Effector CD4-positive, alpha-beta T cell (primary cell): ENCODE results near the gene CHD9.
"Not testable (repeated sequence)": the region's sequence is repeated elsewhere in the genome, so short reads cannot be mapped to it uniquely, and the experiment has no call there.

Experiments
- DNase-seq: peaks from one replicate; pipeline ENCODE4 v3.0.0-alpha.2; 2020
- total RNA-seq: gene quantifications from one replicate; lab custom pipeline; 2026; lab: John Stamatoyannopoulos, UW

The CHD9 gene
- 73.7 reads per million, percentile 76 among the genes with 10 or more reads in this experiment for total RNA-seq

DNA sequence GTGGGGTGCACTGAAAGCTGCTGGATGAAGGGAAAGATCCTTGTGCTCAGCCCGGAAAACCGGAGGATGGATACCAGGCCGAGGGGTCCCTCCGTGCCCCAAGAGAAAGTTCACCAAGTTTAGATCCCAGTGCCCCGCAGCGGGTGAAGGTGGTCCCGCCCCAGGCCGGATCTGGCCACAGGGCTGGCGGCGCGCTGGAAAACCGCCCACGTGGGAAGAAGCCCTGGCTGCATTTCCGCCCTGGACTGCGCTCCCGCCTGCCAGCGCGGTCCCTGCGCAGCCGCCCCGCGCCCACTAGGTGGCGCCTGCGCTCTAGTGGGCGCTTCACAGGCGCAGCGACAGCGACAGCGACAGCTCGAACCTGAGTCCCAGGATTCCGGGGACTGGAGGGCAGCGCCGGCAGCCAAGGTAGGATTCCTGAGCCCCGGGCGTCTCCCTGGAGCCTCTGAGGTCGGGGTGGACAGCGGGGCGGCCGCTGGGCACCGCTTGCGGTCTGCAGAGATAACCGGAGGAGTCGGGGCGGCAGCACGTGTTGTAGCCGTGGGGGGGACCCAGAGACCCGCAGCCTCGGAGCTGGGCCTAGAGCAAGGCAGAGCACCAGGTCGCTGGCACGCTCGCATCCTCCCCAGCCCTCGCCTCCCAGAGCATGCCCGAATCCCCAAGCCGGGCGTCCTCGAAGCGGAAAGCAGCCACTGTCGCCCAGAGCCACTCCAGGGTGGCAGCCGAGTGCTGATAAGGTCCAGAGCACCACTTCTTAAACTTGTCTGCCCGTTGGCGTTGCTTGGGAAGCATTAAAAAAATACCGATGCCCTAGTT lies at the start of gene CHD9:
TSS of gene CHD9 (plus strand) at position 322 of the 816 bp plus-strand sequence. CDS start 101,099 bp downstream, outside the sequence.
- DNase-seq: peak; percentile 62

DNA sequence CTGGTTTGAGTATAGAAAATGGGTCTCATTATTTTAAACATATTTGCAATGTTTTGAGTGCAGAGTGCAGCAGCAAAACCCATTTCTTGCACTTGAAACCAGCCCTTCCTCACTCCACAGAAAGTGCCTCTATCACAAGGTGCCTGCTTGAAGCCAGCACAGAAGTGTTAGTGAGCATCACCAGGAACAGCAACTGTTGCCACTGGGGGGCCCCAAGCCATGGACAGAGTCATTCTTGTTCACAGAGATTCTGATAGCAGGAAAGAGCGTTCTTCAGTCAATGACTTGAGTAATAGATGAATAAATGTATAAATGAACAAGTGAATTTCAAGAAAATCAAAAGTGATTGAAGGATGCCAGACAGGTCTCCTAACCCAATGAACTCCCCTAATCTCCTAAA lies 47.7 kb upstream of the CHD9 start:
- DNase-seq: no peak

DNA sequence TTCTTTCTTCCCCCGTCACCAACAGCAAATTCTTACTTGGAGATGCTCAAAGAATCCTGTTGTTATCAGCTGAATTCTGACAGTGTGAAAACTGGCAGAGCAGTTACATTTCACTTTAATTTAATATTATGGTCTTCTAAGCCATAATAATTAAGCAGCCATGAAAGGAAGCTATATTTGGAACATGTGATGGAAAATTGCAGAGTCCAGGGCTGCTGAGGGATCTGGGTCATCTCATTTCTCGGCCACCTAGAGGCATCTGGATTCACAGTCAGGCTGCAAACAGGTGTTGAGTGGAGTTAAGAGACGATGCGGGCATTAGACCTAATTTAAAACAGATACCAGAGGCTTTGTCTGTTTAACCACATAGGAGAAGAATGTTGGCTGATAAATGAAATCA lies 40.5 kb upstream of the CHD9 start:
- DNase-seq: no peak

DNA sequence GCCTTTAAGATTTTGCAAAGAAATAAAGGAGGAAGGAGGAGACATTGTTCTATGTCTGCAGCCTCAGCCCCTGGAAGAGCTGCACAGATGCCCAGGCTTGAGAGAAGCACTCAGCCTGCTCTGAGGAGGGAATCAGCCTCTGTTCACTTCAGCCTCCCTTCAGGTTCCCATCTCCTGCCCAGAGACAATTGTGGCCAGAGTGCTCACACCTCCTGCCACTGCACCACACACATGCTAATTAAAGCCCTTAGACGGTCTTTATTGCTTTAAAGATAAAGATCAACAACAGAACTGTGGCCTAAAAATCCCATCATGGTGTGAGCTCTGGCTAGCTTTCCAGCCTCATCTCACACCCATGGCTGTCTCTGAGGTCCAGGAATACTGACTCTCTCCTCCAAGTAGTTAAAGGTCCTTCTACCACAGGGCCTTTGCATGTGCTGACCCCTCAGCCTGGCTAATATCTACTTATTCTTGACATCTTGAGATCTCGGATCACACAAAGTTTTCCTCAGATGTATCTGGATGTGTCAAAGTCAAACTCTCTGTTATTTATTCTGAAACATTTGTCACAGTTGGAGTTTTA lies 35.9 kb upstream of the CHD9 start:
- DNase-seq: no peak

DNA sequence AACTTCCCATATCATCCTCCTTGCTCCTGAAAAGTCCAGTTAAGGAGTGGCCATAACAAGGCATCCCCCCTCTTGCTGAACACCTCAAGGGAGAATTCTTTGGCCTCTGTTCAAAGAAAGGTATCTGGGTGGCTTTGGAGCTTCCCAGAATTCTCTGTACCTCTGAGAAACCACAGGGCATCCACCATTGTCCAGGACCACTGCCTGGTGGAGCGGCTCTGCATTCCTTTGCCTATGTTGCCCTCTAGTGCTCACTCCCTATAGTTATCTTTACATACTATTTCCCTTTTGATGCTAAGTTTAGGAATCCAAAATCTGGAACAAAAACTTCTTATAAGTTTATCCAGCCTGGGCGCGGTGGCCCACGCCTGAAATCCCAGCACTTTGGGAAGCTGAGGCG lies 32.4 kb upstream of the CHD9 start:
- DNase-seq: no peak

DNA sequence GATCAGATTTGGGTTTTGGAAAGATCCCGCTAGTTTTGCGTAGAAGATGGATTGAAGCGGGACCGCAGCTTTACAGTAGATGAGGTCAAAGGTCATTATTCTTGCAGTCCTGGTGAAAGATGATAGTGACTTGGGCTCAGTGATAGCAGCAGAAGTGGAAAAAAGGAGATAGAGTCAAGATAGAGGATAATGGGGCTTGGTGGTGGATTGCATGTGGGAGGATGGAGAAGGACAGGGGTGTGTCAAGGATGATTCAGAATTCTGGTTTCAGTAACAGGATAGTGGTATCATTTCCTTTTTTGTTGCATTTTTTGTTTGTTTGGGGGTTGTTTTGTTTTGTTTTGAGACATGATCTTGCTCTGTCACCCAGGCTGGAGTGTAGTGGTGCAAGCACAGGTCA lies 30.7 kb upstream of the CHD9 start:
- no peak for DNase-seq

- DNase-seq: no peak
Observed at GRCh38 chr16:53029971-53030370, 24.8 kb upstream of the CHD9 start.

DNA sequence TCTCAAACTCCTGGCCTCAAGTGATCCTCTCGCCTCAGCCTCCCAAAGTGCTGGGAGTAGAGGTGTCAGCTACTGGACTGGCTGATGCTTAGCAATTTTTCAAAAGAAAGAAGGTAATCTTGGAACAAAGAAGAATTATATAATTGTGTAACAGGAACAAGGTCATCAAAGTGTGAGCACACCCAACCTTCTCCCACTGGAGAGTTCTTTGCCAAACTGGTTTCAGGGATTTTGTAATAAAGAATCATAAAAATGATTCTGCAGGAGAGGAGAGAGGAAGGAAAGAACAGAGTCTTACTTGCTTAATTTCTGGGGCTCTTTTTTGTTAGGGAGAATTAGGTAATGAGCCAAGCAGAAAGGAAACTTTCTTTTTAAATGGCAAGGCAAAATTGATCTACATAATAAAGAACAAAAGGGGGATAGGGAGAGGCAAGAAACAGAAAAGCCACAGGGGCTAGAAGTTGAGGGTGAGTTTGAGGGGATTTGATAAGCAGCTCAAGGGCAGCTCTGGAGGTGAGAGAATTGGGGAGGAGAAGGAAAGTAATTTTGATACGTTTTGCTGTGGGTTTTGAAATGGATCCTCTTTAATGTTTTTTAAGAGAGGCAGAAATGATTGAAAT lies 23.4 kb upstream of the CHD9 start:
- no peak for DNase-seq

DNA sequence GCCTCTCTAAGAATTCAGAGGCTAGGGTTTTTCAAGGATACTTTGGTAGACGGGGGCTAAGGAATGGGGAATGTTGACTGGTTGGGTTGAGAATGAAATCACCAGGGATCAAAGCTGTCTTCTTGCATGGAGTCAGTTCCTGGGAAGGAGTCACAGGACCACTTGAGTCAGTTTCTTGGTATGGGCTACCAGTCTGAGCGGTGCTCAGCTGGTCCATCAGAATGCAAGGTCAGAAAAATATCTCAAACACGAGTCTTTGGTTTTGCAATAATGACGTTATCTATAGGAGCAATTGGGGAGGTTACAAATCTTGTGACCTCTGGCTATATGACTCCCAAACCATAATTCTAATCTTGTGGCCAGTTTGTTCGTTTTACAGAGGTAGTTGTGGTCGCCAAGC lies 20.5 kb upstream of the CHD9 start:
- no peak for DNase-seq

DNA sequence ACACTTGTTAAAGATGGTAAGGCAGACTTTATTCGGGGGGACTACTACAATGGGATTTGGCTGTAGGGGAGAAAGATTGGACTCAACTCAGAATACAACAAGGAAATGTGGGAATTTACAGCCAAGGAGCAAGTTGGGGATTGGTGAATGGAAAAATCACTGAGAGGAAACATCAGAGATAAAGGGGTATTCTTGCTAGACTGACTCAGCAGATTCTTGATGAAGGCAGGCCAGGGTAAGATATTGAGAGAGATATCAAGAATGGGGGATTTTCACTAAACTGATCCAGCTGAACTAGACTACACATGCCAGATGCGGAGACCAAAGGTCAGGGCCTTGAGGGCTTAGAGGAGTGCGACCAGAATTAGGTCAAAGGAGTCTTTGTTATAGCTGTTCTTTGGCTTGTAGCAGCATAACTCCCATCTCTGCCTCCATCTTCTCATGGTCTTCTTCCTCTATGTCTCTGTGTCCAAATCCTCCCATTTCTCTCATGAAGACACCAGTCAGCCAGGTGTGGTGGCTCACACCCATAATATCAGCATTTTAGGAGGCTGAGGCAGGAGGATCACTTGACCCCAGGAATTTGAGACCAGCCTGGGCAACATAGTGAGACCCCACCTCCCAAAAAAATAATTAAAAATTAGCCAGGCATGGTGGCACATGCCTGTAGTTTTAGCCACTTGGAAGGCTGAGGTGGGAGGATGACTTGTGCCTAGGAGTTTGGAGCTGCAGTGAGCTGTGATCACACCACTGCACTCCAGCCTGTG lies 19.4 kb upstream of the CHD9 start:
- no peak for DNase-seq

GRCh38 chr16:53036066-53036465 lies 18.7 kb upstream of the CHD9 start:
- DNase-seq: no peak

DNA sequence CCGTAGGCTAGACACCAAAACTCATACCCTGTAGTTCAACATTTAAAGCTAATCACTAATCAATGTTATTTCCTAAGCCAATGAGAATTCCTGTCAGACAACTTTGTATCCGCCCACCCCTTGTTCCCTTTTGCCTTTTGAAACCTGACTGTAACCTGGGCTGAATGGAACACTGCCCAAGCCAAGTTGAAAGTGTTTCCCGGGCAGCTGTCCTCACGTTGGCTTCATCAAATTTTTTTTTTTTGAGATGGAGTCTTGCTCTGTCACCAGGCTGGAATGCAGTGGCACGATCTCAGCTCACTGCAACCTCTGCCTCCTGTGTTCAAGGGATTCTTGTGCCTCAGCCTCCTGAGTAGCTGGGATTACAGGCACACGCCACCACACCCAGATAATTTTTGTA lies 18.1 kb upstream of the CHD9 start:
- not testable (repeated sequence) for DNase-seq

DNA sequence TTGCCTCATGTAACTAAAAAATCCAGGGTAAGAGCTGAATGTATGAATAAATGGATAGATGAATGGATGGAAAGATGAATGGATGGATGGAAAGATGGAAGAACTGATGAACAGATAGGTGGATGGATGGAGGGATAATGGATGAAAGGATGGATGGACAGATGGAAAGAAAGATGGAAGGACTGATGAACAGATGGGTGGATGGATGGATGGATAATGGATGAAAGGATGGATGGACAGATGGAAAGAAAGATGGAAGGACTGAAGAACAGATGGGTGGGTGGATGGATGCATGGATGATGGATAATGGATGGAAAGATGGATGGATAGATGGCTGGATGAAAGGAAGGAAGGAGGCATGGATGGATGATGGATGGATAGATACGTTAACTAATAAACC lies 14.0 kb upstream of the CHD9 start:
- no peak for DNase-seq

DNA sequence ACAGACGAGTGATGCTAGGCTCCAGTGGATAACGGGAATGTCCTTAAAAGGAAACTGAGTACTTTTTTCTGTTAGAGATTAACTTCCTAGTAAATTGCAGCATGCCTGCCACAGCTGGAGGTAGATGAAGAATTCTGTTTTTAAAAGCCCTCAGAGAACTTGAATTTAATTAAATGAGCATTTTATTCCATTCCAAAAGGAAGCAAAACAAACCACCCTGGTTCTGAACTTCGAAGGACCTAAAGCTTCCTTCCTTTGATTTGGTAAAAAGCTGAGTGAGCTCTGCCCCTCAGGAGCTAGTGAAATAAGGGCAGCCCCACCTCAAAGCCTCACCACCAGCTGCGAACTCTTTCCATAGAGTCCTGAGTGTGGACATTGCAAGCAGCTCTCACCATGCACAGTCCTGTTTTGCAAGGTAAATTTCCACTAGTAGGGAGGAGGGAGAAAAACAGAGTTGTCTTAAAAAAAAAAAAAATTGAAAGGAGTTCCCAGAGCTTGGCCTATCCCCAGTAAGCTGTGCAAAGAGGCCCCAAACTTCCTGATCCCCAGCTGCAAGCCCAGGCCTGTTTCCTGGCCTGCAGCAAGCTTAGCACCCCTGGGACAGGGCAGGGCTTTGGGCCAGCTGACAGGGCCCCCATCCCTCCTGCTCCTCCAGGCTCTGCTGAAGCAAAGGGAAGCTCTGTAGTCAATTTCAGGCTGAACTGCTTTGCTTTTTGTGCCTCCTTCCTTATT lies 13.3 kb upstream of the CHD9 start:
- DNase-seq: no peak

DNA sequence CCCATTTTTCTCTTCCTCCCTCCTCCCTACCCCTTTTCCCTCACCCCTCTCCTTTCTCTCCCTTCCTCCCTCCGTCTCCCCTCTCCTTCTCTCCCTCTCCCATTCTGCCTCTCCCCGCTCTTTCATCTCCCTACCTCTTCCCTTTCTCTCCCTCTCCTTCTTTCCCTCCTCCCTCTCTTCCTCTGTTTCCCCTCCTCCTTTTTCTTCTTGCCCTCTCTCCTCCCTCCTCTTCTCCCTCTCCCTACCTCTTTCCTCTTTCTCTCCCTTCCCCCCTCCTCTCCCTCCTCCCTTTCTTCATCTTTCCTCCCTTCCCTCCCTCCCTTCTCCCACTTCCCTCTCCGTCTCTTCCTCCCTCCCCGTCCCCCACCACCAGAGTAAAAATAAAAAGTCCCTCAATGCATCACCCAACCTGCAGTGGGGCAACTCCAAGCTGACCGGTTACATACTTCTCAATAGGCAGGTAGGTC lies 12.5 kb upstream of the CHD9 start:
- DNase-seq: no peak

GRCh38 chr16:53043428-53043831 lies 11.4 kb upstream of the CHD9 start:
- DNase-seq: no peak

DNA sequence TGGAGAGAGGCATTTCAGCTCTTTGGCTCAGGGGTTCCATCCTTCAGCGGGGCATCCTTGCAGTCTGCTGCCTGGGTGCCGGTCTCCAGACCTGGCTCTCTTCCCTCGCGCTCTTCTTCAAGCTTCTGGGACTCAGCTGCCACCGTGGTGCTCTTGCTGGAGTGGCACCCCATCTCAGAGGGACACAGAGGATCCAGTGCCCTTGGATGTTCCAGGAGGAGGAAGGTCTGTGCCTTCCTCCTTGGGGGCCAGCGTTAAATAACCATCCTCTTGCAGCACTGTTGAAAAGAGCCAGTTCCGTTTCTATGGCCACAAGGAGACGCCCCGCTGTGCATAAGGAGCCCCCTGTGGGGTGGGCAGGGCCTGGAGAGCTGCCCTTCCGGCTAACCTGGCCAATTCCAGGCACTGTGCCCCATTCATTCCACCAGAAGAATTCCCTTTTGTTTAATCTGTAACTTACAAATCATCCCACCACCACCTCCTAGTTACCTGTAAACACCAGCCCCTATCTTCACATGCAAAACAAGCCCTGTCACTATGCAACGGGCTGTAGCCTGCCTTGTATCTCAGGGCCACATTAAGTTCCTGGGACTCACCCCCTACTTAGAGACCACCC lies 10.7 kb upstream of the CHD9 start:
- no peak for DNase-seq

- no peak for DNase-seq
Observed at GRCh38 chr16:53045341-53046220, 9.2 kb upstream of the CHD9 start.

DNA sequence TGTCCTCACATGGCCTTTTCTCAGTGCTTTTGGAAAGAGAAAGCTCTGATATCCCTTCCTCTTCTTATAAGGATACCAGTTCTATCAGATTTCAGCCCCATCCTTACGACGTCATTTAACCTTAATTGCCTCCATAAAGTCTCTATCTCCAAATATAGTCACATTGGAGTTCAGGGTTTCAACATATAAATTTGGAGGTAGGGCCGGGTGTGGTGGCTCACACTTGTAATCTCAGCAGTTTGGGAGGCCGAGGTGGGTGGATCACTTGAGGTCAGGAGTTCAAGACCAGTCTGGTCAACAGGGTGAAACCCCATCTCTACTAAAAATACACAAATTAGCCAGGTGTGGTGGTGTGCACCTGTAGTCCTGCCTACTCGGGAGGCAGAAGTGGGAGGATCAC lies 7.3 kb upstream of the CHD9 start:
- DNase-seq: not testable (repeated sequence)

GRCh38 chr16:53048139-53048915 lies 6.5 kb upstream of the CHD9 start:
- no peak for DNase-seq
